K562 (cell line): ENCODE results near the gene CNNM2. TPM values are rescaled to one million over a fixed set of nuclear protein-coding genes. Genes with fewer than 3 reads are reported as not detected.

ENCODE experiments used
- ARNT ChIP-seq, 2 experiments: fragments of 450-650 bp; IDR thresholded peaks; 2 replicates each; pipeline ENCODE4 v1.6.1; 2016; ENCODE audit warnings: mild to moderate bottlenecking in 1 of 2
- ATF7 ChIP-seq: fragments of 450-650 bp; IDR thresholded peaks from 2 replicates; pipeline ENCODE4 v1.7.1; 2014; ENCODE audit warnings: mild to moderate bottlenecking, moderate library complexity
- CHD2 ChIP-seq: IDR thresholded peaks from 2 replicates; pipeline ENCODE4 v1.6.1; 2011; ENCODE audit warnings: low read depth, low read length
- FOSL1 ChIP-seq: fragments of 200-800 bp; sonication (Bioruptor generic); conservative IDR thresholded peaks from 2 replicates; pipeline ENCODE4 v1.6.1; 2016; ENCODE audit warnings: missing genetic modification characterization, missing compliant biosample characterization
- FOXM1 ChIP-seq, 2 experiments: fragments of 450-650 bp in 1 of 2; sonication (generic) in 1 of 2; formaldehyde crosslinking in 1 of 2; IDR thresholded peaks; 2 replicates each; pipeline versions ENCODE4 v1.6.1 to v1.9.0; 2017 to 2022; ENCODE audit warnings: low read depth in 2 of 2, mild to moderate bottlenecking in 2 of 2, missing genetic modification reagents in 1 of 2, moderate library complexity in 1 of 2
- RBM22 ChIP-seq: fragments of 200-400 bp; formaldehyde crosslinking; IDR thresholded peaks from 2 replicates; pipeline ENCODE4 v1.6.1; 2018; ENCODE audit warnings: low read length, low read depth; ENCODE audit not compliant: poor library complexity, severe bottlenecking
- TEAD4 ChIP-seq, 2 experiments: sonication (generic) in 1 of 2; formaldehyde crosslinking in 1 of 2; IDR thresholded peaks; 2 replicates each; pipeline versions ENCODE4 v1.6.1 to v1.8.0; 2012 to 2022; ENCODE audit warnings: borderline replicate concordance in 1 of 2, inconsistent platforms in 1 of 2, low read length in 1 of 2, mild to moderate bottlenecking in 1 of 2, missing genetic modification reagents in 1 of 2
- ZMIZ1 ChIP-seq, 2 experiments: fragments of 150-350 bp in 1 of 2; IDR thresholded peaks; 2 replicates each; pipeline ENCODE4 v1.6.1; 2012 to 2016; ENCODE audit warnings: low read depth in 2 of 2, low read length in 2 of 2, mild to moderate bottlenecking in 1 of 2, moderate library complexity in 1 of 2
- ZNF274 ChIP-seq: IDR thresholded peaks from 2 replicates; pipeline ENCODE4 v1.6.1; 2011; ENCODE audit warnings: low read depth, mild to moderate bottlenecking, low read length, moderate library complexity, borderline replicate concordance
- polyA plus RNA-seq, 8 experiments: library from polyadenylated mRNA; depleted of rRNA in 4 of 8; stranded (reverse) in 5 of 8; unstranded in 3 of 8; fragments of >200 nt; fragmentation: Nextera tagmentation in 2 of 8; fragmentation: Illumina TruSeq in 1 of 8; extraction: Ambion mirVana in 2 of 8; extraction: Trizol in 1 of 8; gene quantifications; 2 replicates each; pipeline versions ENCODE4 v1.2.1 to v1.2.3, GENCODE V29; 2011 to 2014; ENCODE audit warnings: inconsistent platforms in 1 of 8, missing spikeins in 1 of 8
- total RNA-seq, 7 experiments: library from RNA; depleted of rRNA in 6 of 7; stranded (reverse); fragments of >200 nt in 6 of 7; fragmentation: Illumina TruSeq in 2 of 7; extraction: Trizol in 2 of 7; gene quantifications; 2 replicates each; pipeline versions ENCODE4 v1.2.1 to v1.2.3, GENCODE V29; 2011 to 2021; ENCODE audit warnings: low replicate concordance in 1 of 7

CNNM2 gene
- total and polyA plus RNA-seq, 9 of the 15 experiments (the other 6 are each of a cell fraction or from before 2014, with no cell fraction given), result 0.21 to 5.0 (median 1.3) TPM

GRCh38 chr10:102962951-102963755 is 45.1 kb downstream of the CNNM2 start (continued):
- TF ChIP-seq ARNT (IDR thresholded peaks at IDR 0.05) (0 out of 4 replicates have a peak, but pooled peaks of 1 of the 2 experiments have one; percentile 62), FOSL1 (tag) (peak; percentile 37; the same call in 1 of the 2 replicates), RBM22 (no peak), ZNF274 (no peak), CHD2 (no peak), ATF7 (0 out of 2 replicates have a peak, but pooled peaks have one; percentile 23), TEAD4 (IDR thresholded peaks at IDR 0.05; ENCODE audit: low read length) (peak; percentile 80), TEAD4 (CRISPR knock-in tag; IDR thresholded peaks at IDR 0.05; ENCODE audit: borderline replicate concordance) (no peak), ZMIZ1 (IDR thresholded peaks at IDR 0.05; ENCODE audit: low read depth in 2 of 2, low read length in 2 of 2) (peak in 1 of 2 experiments; percentile 62; a peak in 1 of 4 replicates), FOXM1 (IDR thresholded peaks at IDR 0.05; ENCODE audit: low read depth) (peak; percentile 70; the same call in 1 of the 2 replicates), FOXM1 (CRISPR knock-in tag; IDR thresholded peaks at IDR 0.05; ENCODE audit: low read depth) (no peak)
- TF ChIP-seq, all 486 proteins: peak for 62
